Activated CD8-positive, alpha-beta memory T cell treated with anti-CD3 and anti-CD28 coated beads, Interleukin-2, amount 50 U/mL, for 1 hour (primary cell): ENCODE data around the gene CADPS2.

Experiments used
- DNase-seq: peaks from one replicate; pipeline ENCODE4 v3.0.0-alpha.2; 2020; ENCODE audit errors: extremely low read depth

Gene CADPS2

DNA sequence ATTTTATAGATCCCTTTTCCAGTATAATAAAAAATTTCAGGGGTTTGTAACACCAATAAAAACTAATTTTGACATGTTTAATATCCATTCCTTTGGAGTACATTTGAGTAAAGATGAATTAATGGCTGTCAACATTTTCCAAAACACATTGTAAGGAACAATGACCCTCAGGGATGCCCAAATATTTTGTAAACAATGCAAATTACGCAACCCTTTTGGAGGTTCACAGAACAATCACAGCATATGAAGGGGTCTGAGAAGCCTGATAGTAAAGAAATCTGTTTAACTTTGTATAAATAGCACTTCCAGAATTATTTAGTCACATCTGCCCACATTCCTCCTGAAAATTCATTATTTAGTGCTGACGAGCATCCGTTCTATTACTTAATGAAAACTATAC lies 428.9 kb downstream of the CADPS2 start:
- no peak for DNase-seq

DNA sequence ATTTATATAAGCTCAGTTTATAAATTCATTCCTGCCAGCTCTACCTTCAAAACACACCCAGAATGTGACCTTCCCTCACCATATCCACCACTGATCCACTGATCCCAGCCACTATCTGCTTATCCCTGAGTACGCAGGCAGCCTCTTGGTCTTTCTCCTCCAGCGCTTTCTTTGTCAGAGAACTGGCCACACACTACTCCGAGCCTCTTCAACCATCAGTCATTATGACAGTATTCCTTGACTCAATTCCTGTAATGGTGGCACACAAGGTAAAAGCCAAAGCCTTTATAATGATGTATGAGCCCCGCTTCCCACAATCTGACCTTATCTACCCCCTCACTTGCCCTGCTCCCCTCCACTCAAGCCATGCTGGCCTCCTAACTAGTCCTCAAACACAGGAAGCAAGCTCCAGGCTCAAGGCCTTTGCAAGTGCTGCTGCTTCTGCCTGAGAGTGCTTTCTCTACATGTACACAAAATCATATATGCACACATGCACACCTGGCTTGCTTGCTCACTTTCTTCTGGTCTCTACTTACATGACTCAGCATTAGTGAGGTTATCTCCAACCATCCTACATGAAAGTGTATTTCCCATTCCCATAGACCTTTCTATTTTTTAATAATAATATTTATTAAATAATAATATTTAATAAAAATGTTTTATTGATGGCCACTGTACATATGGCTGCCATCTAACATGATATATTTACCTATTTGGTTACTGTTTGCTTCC lies 431.3 kb downstream of the CADPS2 start:
- no peak for DNase-seq

DNA sequence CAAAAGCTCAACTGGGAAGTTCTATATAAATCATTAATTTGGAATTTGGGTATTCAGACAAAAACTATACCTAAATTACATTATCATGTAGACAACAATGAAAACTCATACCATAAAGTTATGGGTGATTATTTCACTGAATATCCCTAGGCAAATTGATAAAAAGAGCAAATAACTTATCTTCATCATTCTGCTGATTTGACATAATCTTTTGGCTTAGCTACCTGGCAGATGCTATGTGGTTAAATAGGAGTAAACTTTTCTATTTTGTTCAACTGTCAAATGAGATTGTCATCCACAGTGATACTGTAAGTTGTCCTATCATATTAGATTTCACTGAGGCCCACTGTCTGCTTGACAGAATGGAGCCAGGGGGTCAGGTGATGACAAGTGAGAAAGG lies 432.8 kb downstream of the CADPS2 start:
- no peak for DNase-seq

DNA sequence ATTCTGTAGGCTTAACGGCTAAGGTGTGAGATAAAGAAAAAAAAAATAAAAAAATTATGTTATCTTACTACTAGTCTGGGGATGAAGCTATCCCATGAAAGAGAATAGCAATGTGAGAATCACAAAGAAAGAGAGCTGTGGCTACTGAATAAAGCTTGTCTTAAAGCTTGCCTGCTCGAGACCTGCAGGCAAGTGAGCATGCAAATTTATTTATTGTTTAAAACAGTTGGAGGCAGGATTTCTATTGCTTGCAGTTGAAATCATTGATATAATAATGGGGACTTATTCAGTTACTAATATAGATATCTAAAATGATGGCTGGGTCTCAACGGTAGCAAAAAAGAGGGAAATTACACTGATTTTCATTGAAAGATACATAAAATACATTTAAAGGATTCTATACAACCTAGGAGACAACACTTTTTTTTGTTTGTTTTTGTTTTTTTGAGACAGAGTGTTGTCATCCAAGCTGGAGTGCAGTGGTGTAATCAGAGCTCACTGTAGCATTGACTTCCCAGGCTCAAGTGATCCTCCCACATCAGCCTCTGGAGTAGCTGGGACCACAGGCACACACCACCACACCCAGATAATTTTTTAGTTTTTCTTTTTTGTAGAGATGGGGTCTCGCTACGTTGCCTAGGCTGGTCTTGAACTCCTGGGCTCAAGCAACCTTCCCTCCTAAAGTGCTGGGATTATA lies 437.2 kb downstream of the CADPS2 start:
- no peak for DNase-seq

DNA sequence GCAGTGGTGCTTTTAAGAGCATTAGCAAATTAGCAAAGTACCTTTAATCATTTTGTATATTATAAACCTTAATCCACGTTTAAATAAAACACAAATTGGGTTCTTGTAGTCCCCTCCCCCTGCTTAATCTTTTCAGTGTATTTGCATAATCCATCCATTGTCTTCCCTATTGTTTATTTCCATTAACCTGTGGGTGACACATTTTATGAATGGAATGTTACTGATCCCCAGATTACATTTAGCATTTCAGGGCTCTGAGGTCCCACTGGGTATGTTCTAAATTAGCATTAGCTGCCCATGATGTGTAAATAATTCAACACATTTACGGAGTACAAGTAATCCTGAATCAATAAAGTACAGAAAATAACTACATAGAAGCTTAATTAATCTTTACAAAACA lies 443.3 kb downstream of the CADPS2 start:
- no peak for DNase-seq

DNA sequence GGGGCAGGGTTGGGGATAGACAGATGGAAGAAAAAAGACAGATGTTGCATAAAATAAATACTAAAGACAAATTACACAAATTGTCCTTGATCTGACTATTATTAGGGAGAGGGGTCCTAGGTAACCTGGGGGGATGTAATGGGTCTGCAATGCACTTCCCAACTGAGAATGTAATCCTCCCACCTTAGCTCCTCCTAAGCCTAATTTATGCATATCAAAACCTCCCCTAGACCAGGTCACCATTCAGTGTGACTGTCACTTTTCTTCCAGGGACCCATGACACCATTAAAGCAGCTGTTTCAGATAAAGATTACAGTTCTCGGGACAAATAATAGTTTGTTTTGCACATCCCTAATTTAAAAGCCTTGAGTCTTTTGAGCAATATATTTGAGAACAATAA lies 447.8 kb downstream of the CADPS2 start:
- DNase-seq = no peak

DNA sequence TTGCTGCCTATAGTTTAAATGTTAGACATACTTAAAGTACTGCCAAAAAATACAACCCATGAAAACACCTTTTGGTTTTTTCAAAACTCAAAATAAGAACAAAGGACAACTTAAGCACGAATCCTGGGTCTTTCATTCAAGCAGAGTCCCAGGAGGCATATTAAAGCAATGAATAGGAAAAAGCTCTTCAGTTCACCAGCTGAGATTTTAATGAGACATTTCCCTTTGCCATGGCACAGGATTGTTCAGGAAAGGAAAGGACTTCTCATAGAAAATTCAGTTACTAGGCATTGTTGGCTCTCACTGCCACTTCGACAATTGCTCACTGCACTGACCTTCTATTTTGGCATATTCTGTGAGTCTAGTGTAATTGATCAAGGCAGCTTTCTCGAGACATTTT lies 448.3 kb downstream of the CADPS2 start:
- DNase-seq = no peak

DNA sequence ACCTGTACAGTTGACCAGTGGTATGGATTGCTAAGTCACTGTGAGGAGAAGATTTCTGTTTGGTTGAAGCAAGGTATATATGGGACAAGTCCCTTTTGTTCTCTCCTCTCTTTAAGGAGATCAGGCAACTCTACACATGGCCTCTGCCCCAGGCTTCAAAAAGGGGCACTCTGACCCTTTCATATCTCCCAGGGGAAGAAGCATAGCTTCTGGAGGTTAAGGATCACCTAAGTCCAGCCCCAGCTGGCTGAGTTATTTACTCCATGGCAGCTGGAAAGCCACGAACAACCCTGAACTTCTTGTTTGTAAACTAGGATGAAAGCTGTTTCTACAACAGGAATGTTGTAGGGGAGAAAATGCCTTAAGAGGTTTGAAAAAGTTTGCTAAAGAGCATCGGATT lies 452.5 kb downstream of the CADPS2 start:
- no peak for DNase-seq

DNA sequence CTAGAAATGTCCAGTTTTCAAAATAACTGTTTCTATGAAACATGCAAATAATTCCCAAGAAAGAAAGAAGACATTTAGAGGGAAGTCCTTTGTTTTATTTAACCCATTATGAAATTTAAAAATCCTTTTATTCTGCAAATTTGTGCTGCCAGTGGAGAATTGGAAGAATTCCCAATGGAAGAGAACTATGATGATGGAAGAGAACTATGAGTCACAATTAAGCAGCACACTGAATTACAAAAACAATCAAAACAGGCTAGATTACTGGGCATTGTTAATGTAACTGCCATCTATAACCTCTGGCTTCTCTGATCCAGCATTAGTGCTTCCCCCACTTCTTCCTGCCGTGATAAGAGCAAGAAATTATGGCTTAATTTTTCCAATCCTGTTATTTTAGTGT lies 455.6 kb downstream of the CADPS2 start:
- no peak for DNase-seq

DNA sequence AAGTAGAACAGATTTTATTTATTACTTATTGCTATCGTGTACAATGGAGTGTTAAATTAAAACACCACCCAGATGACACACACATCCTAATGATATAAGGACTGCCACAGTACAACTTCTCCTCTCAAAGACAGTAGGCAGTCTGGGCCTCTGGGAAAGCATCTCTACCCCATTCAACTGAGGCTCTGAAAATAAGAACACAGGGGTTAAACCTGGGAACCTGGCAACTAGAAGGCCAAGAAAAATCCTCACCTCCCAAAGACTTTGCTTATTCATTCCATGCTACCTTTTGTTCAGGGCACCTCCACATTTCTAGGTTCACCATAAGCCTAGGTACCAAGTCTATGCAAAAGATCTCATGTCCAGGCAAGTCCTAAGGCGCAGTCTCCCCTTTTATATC lies 456.3 kb downstream of the CADPS2 start:
- DNase-seq = no peak

DNA sequence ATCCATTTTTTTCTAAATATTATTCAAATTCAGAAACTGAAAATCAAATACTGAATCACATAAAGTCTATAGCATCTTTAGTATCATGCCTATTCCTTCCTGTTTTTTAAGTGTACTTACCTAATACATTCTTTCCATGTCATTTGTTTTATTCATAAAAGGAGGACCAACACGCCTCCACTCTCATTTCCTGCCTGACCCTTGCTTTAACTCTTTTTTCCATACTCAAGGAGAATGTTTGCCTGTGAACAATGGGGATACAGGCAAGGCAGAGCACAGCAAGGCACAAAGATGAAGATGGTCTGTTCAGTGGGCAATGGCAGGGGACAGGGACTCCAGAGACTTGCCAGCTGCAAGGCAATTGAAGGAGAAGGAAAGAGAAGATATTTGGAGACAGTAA lies 460.5 kb downstream of the CADPS2 start:
- DNase-seq = no peak

DNA sequence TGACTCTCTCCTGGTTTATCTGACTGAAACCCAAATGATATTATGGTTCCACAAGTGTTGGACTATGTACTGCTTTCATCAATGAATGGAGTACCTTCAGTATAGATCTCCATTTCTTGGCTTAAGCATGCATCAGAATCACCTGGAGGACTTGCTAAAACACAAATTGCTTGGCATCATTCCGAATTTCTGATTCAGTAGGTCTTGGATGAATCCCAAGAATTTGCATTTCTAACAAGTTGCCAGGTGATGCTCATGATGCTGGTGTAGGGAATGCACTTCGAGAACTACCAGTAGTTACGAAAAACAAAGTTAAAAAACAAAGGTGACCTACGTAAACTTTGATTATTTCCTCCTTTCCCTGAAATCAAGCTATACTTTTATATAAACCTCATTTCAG lies 462.7 kb downstream of the CADPS2 start:
- DNase-seq = no peak

DNA sequence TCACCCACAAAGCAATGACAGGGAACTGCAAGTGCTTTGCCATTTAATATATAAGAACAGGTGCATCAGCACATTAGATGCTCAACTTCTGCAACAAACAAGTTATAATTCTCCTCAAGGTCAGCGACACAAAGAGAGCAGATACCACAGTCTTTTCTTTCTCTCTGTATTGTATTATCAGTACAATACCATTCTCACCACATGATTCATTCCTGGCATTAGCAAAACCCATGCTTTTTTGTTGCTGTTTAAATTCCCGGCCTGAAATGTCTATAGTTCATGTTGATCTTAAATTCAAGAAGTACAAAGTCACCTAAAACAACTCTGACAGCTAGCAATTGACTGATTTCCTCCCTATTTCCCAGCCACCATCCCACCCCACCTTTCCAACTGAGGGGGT lies 469.9 kb downstream of the CADPS2 start:
- DNase-seq = no peak

DNA sequence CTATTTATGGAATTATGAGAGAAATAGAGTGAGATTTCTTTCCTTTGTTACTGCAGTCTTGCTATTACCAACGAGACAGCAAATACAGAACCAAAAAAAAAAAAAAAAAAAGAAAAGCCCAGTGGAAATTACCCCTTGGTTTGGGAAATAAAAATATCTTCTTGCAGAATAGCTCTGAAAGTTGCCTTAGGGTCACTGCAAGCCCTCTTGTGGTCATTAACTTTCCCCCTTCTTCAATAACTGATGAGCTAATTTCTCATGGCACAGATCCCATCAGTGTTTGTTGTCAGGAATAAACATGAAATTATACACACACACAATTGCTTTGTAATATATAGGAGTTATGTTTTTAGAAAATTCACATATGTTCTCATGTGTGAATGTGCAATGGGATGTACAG lies 470.8 kb downstream of the CADPS2 start:
- DNase-seq = no peak

DNA sequence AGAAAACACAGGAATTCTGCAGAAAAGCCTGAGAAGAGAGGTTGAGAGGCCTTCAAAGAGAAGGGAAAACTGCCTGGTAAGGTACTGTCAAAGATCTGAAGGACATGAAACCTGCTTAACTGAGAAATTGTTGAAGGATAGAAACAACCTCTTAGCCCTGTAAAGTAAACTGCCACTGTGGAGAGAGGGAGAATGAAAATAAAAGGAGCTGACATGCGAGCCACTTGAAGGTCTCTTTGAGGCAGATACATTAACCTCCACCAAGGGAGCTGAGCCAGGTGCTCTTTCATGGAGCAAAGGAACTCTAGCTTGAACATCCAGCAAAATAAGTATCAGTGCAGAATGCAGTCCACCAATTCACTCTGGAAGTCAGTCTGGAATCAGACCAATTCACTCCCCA lies 472.9 kb downstream of the CADPS2 start:
- no peak for DNase-seq

DNA sequence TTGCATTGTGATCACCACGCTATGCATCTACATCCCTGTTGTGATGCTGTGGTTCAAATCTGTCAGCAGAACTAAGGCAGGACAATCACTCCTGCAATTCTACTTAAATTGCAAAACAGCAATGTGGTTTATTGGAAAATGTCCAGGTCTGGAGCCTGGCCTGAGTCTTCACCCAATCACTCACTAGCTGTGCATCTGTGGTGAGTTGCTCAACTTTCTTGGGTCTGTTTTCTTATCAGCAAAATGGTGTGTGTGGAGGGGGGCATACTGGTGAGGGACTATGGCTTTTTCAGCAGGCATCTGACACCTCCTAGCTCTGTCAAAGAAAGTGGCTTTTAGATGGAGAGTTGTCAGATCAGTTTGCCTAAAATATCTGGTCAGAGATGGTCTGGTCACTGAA lies 473.4 kb downstream of the CADPS2 start:
- DNase-seq = no peak

DNA sequence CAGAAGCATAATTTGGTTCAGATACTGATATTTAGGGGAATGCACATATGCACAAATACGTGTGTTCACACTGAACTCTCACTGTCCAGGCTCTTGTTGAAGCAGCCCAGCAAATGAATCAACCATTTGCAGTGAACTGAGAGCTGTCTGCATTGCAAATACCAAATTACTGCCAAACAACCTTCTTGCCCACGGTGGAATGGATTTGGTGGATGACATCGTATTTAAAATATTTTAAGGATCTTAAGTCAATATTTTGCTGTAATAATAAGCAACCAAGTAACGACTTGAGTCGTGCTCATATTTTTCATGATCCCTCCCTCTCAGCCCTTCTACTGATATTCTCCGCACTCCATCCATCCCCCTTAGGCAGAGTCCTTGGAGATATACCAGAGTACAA lies 473.8 kb downstream of the CADPS2 start:
- no peak for DNase-seq

DNA sequence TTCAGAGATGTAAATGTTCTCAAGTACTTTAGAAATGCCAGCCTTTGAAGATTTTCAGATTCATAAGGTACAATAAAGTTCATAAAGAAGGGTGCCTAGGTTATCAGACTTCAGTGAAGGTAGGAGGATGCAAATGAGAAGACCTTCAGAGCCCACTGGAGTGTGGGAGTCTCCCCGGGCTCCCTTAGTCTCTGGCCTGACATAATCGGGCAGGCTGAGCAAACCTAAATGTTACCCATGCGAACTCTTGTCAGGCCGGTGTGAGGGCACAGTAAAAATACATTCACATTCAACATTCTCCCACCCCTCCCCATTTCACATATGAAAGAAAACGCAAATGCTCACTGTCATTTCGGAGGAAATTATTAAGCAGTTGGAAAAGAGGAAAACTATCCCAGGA lies 479.1 kb downstream of the CADPS2 start:
- no peak for DNase-seq

DNA sequence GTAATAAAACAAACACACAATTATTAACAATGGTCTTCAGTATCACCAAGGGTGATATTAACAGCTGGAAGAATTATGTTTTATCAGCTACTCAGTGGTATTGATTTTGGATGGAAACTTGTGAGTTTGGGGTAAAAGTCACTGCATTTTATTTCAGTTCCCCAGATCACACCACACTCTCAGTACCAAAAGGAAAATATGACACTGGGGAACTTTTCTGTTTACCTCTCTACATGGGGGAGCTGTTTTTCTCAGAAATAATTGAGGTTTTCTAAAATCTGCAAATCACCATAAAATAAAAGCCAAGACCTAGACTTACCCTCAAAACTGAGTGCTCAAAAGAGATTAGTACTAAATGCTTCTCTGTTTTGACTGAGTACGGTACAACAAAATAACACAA lies 483.1 kb downstream of the CADPS2 start:
- no peak for DNase-seq

DNA sequence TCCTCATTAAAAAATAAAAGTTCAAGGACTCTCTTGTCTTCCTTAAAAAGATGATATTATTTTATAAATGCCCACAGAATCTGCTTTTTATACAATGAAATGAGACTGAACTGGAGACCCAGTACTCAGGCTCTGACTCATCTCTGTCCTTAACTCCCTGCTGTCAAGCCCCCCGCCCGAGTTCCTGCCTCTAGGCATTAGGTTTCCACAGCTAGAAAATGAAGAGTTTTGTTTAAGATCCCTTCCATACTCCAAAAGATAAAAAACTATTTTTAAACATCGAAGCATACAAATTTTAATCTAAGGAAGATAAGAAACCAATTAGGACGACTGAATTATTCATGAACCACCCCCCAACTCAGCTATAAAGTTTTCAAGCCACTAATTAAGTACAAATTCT lies 484.0 kb downstream of the CADPS2 start:
- DNase-seq = no peak

DNA sequence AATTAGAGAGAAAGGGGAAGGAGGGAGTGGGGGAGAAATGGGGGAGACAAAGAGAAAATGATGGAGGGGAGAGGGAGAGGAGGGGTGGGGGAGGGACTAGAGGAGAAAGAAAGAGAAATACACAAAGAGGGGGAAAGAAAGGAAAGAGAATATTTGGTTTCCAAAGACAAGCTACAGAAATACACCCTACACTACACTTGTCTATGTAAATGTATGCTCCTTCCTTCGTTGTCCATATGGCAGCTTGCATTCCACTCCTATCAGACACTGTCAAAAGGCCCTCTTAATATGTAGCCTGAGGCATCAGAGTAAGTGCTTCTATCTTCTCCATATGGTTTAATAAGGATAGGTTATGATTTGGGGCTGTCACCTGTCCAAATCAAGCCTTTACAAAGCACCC lies 488.9 kb downstream of the CADPS2 start:
- no peak for DNase-seq

DNA sequence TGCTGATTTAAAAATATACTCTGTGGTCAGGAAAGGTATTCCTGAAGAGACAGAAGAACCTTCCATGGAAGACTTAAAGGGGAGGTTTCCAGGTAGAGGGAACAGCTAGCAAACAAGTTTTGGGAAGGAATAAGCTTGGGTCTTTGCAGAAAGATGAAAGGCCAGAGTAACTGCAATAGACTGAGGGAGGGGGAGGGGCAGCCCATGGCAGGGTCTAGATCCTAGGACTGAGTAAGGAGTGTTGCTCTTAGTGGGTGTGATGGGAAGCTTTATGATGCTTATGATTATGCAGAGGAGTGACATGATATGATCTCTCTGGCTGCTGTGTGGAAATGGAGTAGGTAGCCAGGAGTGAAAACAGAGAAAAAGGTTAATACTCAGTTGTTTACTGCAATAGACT lies 491.7 kb downstream of the CADPS2 start:
- DNase-seq = no peak

DNA sequence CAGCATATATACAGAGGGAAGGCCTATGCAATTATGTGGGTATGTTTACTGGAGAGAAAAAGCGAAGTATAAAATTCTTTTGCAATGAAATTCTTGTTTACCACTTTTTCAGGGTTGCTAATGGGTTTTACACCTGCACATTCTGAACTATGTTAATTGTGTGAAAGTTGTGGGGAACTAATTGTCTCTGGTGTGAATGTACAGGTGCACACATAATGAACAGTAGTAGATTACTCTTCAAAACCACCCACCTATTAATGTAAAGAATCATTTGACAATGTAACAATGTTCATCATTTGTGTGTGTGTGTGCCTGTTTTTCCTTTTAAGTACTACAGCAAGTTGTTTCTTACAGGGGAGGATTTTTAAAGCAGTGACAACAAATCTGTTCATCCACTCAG lies 501.7 kb downstream of the CADPS2 start:
- no peak for DNase-seq

DNA sequence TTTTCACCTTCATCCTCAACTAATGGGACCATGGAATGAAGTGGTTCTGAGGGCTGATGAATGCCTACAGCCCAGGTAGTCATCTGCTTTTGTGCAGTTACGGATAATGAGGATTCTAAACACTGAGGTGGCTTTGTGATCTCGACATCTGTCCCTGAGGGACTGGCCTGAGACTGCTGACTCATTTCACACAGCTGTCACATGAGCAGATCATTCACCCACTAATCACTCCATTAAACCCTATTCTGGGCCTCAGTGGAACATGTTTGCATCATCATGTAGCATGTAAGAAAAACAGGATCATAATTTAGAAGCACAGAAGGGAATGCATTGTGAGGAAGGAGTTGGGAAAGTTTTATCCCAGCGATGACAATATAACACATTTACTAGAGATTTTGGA lies 502.3 kb downstream of the CADPS2 start:
- no peak for DNase-seq
